ENCODE data around the gene CD6. TPM values are rescaled to one million over a fixed set of nuclear protein-coding genes. Genes with fewer than 3 reads are reported as not detected.

Gene CD6
- total RNA-seq, 1 donor from 2014 or later, result 0.70 TPM

DNA sequence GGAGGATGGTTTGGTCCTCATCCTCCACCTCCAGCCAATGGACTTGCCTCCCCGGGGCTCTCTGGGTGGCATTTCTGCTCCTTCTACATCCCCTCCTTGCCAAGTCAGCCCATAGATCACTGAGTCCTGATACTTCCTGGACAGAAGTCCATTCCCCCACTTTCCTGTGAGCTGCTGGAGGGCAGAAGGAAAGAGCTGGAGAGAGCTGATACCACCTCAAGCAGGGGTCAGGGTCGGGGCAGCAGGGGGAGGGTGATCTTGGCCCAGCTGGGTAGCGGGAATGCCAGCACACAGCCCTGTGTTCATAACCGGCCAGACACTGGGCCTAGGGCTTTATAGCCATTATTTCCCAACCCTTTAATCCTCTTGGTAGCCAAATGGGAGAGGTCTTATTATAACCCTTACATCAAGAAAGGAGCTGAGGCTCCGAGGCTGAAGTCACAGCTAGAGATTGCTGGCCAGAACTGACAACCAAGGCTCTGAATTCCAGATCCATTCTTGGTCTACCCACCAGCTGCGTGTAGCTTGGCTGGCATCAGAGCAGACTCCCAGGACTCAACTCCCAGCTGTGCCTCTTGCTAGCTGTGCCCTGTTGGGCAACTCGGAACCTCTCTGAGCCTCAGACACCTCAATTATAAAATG lies 39.9 kb downstream of the CD6 start:
- no peak overlapping the region for H3K27ac Mint-ChIP-seq
- no peak overlapping the region for H3K4me3 Mint-ChIP-seq
- H3K27me3 Mint-ChIP-seq, result peaks cover 36% of the 10 kb centered on the region
- peaks cover 17% of the 10 kb centered on the region for H3K4me1 Mint-ChIP-seq (ENCODE audit: unreplicated experiment)
- H3K36me3 Mint-ChIP-seq, result no peaks in the 10 kb centered on the region
- H3K9me3 Mint-ChIP-seq, result no peaks in the 10 kb centered on the region
- DNase-seq (ENCODE audit: extremely low spot score, unreplicated experiment), result no peak
- TF ChIP-seq, protein P1, sequence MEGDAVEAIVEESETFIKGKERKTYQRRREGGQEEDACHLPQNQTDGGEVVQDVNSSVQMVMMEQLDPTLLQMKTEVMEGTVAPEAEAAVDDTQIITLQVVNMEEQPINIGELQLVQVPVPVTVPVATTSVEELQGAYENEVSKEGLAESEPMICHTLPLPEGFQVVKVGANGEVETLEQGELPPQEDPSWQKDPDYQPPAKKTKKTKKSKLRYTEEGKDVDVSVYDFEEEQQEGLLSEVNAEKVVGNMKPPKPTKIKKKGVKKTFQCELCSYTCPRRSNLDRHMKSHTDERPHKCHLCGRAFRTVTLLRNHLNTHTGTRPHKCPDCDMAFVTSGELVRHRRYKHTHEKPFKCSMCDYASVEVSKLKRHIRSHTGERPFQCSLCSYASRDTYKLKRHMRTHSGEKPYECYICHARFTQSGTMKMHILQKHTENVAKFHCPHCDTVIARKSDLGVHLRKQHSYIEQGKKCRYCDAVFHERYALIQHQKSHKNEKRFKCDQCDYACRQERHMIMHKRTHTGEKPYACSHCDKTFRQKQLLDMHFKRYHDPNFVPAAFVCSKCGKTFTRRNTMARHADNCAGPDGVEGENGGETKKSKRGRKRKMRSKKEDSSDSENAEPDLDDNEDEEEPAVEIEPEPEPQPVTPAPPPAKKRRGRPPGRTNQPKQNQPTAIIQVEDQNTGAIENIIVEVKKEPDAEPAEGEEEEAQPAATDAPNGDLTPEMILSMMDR (conservative IDR thresholded peaks at IDR 0.05), result no peak

DNA sequence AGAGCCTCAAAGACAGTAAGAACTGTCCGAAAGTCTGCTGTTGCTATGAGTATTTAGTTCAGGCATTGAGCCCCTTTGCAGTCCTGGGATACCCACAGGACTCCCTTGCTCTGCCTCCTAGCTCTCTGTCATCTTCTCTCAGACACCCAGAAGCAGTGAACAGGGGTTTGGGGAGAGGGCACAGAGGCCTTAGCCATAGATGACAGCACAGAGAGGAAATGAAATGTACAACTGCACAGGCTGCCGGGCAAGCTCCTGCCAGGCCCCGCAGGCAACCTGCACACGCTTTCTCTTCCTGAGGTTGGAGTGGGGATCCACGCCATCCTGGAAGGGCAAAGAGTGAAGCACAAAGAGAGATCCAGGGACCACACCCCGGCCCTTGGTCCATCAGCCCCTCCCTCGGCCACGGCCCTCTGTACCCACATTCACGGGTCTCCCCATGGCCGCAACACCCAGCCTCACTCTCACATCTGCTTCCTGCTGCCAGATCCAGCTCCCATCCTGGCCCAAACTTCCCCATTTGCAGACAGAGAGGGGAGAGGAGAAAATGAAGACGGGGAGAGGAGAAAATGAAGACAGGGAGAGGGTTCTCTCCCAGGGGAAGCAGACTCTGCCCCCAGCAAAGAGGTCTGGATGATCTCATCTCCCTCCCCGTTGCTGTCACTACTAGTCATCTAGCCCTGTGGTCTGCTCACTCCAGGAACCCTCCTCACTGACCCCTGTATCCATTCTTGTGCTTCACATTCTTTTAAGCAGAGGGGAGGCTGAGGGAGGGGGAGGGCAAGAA lies 40.7 kb downstream of the CD6 start:
- no peak overlapping the region for H3K4me3 Mint-ChIP-seq
- peaks cover 31% of the 10 kb centered on the region for H3K27me3 Mint-ChIP-seq
- peaks cover 17% of the 10 kb centered on the region for H3K4me1 Mint-ChIP-seq (ENCODE audit: unreplicated experiment)
- H3K9me3 Mint-ChIP-seq, result no peaks in the 10 kb centered on the region
- DNase-seq (ENCODE audit: extremely low spot score, unreplicated experiment), result no peak
- H3K36me3 Mint-ChIP-seq, result no peaks in the 10 kb centered on the region
- H3K27ac Mint-ChIP-seq, result peak overlapping the region; percentile 29
- TF ChIP-seq, protein P1 (conservative IDR thresholded peaks at IDR 0.05), result no peak

DNA sequence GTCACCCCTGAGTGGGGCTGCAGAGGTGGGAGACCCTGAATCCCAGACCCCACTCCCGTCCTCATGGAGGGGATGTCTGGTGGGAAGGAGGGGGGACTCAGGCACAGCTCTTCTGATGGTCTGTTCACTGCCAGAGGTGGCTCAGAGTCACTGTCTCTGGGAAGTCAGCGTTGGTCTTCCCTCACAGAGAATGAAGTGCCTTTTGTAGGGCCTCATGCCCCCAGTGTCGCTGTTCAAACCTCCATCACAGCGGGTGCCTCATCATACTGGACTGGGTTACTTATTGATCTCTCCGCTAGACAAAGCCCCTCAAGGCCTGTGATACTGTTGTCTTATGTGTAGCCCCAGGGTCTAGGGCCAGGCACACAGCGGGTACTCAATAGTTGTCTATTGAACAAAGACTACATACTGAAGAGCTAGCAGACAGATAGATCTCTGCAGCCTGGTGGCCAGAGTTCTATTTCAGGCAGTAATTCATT lies 41.3 kb downstream of the CD6 start:
- DNase-seq (ENCODE audit: extremely low spot score, unreplicated experiment), result no peak
- Mint-ChIP-seq H3K36me3 (no peaks in the 10 kb centered on the region), H3K9me3 (no peaks in the 10 kb centered on the region), H3K27me3 (peaks cover 34% of the 10 kb centered on the region), H3K4me1 (ENCODE audit: unreplicated experiment) (peaks cover 17% of the 10 kb centered on the region), H3K4me3 (no peak overlapping the region), H3K27ac (peak overlapping the region; percentile 29)
- TF ChIP-seq, protein P1 (conservative IDR thresholded peaks at IDR 0.05), result no peak

DNA sequence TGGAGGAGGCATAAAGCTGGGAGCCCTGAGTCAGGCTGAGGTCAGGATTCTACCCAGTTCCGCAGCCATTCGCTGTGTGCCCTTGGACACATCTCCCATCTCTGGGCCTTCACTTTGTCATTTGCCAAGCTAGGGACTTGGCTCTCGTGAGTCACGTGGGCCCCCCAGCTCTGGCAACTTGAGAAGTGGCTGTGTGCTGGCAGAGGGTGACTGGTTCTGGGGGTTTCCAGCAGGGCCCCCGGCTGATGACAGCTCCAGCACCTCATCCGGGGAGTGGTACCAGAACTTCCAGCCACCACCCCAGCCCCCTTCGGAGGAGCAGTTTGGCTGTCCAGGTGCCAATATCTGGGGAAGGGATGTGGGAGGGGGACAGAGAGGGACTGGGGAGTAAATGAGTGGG lies 46.6 kb downstream of the CD6 start:
- Mint-ChIP-seq H3K4me3 (no peak overlapping the region), H3K4me1 (ENCODE audit: unreplicated experiment) (peaks cover 22% of the 10 kb centered on the region), H3K27ac (peak overlapping the region; percentile 55), H3K9me3 (no peaks in the 10 kb centered on the region), H3K36me3 (no peaks in the 10 kb centered on the region), H3K27me3 (peaks cover 29% of the 10 kb centered on the region)
- TF ChIP-seq, protein P1 (conservative IDR thresholded peaks at IDR 0.05), result no peak
- no peak for DNase-seq (ENCODE audit: extremely low spot score, unreplicated experiment)

DNA sequence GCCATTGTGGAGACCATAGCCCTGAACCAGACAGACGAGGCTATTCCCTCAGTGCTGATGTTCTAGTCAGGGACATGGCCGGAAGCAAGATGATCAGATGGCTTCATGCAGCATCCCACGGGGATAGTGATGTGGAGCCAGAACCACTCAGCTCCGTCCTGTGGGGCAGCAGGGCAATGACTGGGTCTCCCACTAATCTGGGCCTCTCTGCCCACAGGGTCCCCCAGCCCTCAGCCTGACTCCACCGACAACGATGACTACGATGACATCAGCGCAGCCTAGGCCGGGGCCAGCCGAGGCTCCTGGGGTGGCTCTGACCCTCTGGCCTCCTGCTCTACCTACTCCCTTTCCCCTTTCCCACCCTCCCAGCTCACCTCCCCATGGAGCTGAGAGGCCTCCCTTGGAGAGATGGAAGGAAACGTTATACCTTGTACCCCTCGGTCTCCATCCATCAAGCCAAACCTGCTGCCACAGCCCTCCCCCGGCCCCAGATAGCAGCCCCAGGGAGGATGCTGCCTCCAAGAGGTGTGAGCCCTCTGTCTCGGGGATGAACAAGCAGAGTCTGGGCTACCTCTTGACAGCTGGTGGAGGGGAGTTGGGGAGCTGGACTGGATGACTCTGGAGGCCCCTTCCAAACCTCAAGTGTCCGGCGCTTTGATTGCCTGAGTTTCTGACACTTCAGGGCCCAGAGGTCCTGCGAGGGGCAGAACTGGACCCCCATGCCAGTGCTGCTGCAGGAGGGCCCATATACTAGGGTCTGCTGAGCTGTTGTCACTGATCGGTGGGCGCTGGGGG lies 47.8 kb downstream of the CD6 start:
- Mint-ChIP-seq H3K9me3 (no peaks in the 10 kb centered on the region), H3K36me3 (no peaks in the 10 kb centered on the region), H3K4me1 (ENCODE audit: unreplicated experiment) (peaks cover 24% of the 10 kb centered on the region), H3K27ac (no peak overlapping the region), H3K27me3 (peaks cover 31% of the 10 kb centered on the region), H3K4me3 (no peak overlapping the region)
- TF ChIP-seq, protein P1 (conservative IDR thresholded peaks at IDR 0.05), result no peak
- DNase-seq (ENCODE audit: extremely low spot score, unreplicated experiment), result no peak
